Stimulated activated naive CD8-positive, alpha-beta T cell treated with anti-CD3 and anti-CD28 coated beads, Interleukin-15, amount 100 ng/mL, for 72 hours (primary cell): Measurements from ENCODE around the gene CLRN2.

ENCODE experiments used
- ATAC-seq: fragments of 150-1000 bp; cut with Tn5 transposase; 2 replicates; pipeline ENCODE4 v1.10.0; 2021; ENCODE audit warnings: mild to moderate bottlenecking, moderate library complexity
- DNase-seq, 2 donors: peaks; one replicate each; pipeline ENCODE4 v3.0.0; 2021 to 2022
- H3K27ac Mint-ChIP-seq, 2 donors: one replicate each; pipeline ENCODE4 v1.8.0; 2022; ENCODE audit warnings: mild to moderate bottlenecking in 2 of 2, mixed read lengths in 2 of 2, moderate library complexity in 2 of 2
- H3K27me3 Mint-ChIP-seq: one replicate; pipeline ENCODE4 v1.8.0; 2022; ENCODE audit warnings: mixed read lengths
- H3K4me1 Mint-ChIP-seq: one replicate; pipeline ENCODE4 v1.8.0; 2022; ENCODE audit warnings: mild to moderate bottlenecking, mixed read lengths
- H3K4me3 Mint-ChIP-seq, 2 donors: one replicate each; pipeline ENCODE4 v1.8.0; 2022; ENCODE audit warnings: mild to moderate bottlenecking in 2 of 2, mixed read lengths in 2 of 2, moderate library complexity in 1 of 2
- H3K9me3 Mint-ChIP-seq, 2 donors: one replicate each; pipeline ENCODE4 v1.8.0; 2022; ENCODE audit warnings: mixed read lengths in 2 of 2

CLRN2 gene

GRCh38 chr4:17493619-17494018 lies 21.3 kb upstream of the CLRN2 start:
- no peaks in the 10 kb centered on the region for H3K9me3 Mint-ChIP-seq
- DNase-seq (no peak), ATAC-seq (no peak)
- H3K4me1 Mint-ChIP-seq: peaks cover 12% of the 10 kb centered on the region
- H3K27ac Mint-ChIP-seq: peak overlapping the region in 1 of 2 donors; percentile 40
- H3K4me3 Mint-ChIP-seq: no peak overlapping the region
- H3K27me3 Mint-ChIP-seq: no peaks in the 10 kb centered on the region

GRCh38 chr4:17494258-17495190 lies 20.4 kb upstream of the CLRN2 start:
- no peak for DNase-seq
- H3K27ac Mint-ChIP-seq: peak overlapping the region in 1 of 2 donors; percentile 40
- H3K27me3 Mint-ChIP-seq: no peaks in the 10 kb centered on the region
- H3K4me1 Mint-ChIP-seq: peaks cover 12% of the 10 kb centered on the region
- no peak overlapping the region for H3K4me3 Mint-ChIP-seq
- ATAC-seq: no peak
- H3K9me3 Mint-ChIP-seq: no peaks in the 10 kb centered on the region

- Mint-ChIP-seq H3K9me3 (no peaks in the 10 kb centered on the region), H3K4me3 (no peak overlapping the region), H3K27me3 (no peaks in the 10 kb centered on the region), H3K4me1 (peaks cover 36% of the 10 kb centered on the region), H3K27ac (peak overlapping the region in 1 of 2 donors; percentile 19)
- DNase-seq (no peak), ATAC-seq (no peak)
Observed at GRCh38 chr4:17497890-17498523, 17.0 kb upstream of the CLRN2 start.

GRCh38 chr4:17500574-17500973 lies 14.4 kb upstream of the CLRN2 start:
- ATAC-seq: no peak
- peak overlapping the region in 1 of 2 donors; percentile 89 for H3K27ac Mint-ChIP-seq

GRCh38 chr4:17502756-17503155 lies 12.2 kb upstream of the CLRN2 start:
- Mint-ChIP-seq H3K27me3 (no peaks in the 10 kb centered on the region), H3K27ac (no peak overlapping the region), H3K9me3 (no peaks in the 10 kb centered on the region)

More at GRCh38 chr4:17500574-17500973, 14.4 kb upstream of the CLRN2 start:
- Mint-ChIP-seq H3K9me3 (no peaks in the 10 kb centered on the region), H3K4me3 (no peak overlapping the region), H3K27me3 (no peaks in the 10 kb centered on the region), H3K4me1 (peaks cover 26% of the 10 kb centered on the region)
- DNase-seq: no peak

GRCh38 chr4:17504081-17504480 lies 10.9 kb upstream of the CLRN2 start:
- H3K27ac Mint-ChIP-seq: peak overlapping the region in 1 of 2 donors; percentile 17

More at GRCh38 chr4:17502756-17503155, 12.2 kb upstream of the CLRN2 start:
- DNase-seq (no peak), ATAC-seq (no peak)
- Mint-ChIP-seq H3K4me3 (no peak overlapping the region), H3K4me1 (peaks cover 26% of the 10 kb centered on the region)

GRCh38 chr4:17510582-17510981 lies 4.4 kb upstream of the CLRN2 start:
- Mint-ChIP-seq H3K4me3 (peak overlapping the region; percentile 91 to 99), H3K9me3 (no peaks in the 10 kb centered on the region), H3K4me1 (peaks cover 31% of the 10 kb centered on the region), H3K27me3 (no peaks in the 10 kb centered on the region), H3K27ac (no peak overlapping the region)
- DNase-seq (no peak), ATAC-seq (no peak)

More at GRCh38 chr4:17504081-17504480, 10.9 kb upstream of the CLRN2 start:
- ATAC-seq (no peak), DNase-seq (no peak)
- Mint-ChIP-seq H3K4me1 (peaks cover 28% of the 10 kb centered on the region), H3K27me3 (no peaks in the 10 kb centered on the region), H3K9me3 (no peaks in the 10 kb centered on the region), H3K4me3 (no peak overlapping the region)

- H3K9me3 Mint-ChIP-seq: no peaks in the 10 kb centered on the region
- no peaks in the 10 kb centered on the region for H3K27me3 Mint-ChIP-seq
- DNase-seq (no peak), ATAC-seq (no peak)
- peak overlapping the region; percentile 91 to 99 for H3K4me3 Mint-ChIP-seq
- H3K4me1 Mint-ChIP-seq: peaks cover 31% of the 10 kb centered on the region
- peak overlapping the region in 1 of 2 donors; percentile 93 for H3K27ac Mint-ChIP-seq
Observed at GRCh38 chr4:17511051-17511450, 3.9 kb upstream of the CLRN2 start.

GRCh38 chr4:17511509-17511949 lies 3.4 kb upstream of the CLRN2 start:
- ATAC-seq: peak; percentile 83
- no peak for DNase-seq
- peaks cover 31% of the 10 kb centered on the region for H3K4me1 Mint-ChIP-seq
- no peaks in the 10 kb centered on the region for H3K9me3 Mint-ChIP-seq
- H3K4me3 Mint-ChIP-seq: peak overlapping the region; percentile 91 to 99
- H3K27me3 Mint-ChIP-seq: peaks cover 2% of the 10 kb centered on the region
- peak overlapping the region; percentile 93 to 95 for H3K27ac Mint-ChIP-seq

- DNase-seq: peak; percentile 83 to 84
- Mint-ChIP-seq H3K27me3 (peaks cover 8% of the 10 kb centered on the region), H3K27ac (peak within 1 kb of the TSS; percentile 93 to 95), H3K4me3 (peak within 1 kb of the TSS; percentile 91 to 99), H3K4me1 (peaks cover 31% of the 10 kb centered on the region), H3K9me3 (no peaks in the 10 kb centered on the region)
- peak; percentile 92 for ATAC-seq
Observed at GRCh38 chr4:17511950-17512795, 2.8 kb upstream of the CLRN2 start, which contains the start of gene QDPR. QDPR (minus strand) TSS chr4:17512090; CDS start chr4:17512054, 36 bp downstream.

GRCh38 chr4:17512973-17513665 lies 1.8 kb upstream of the CLRN2 start:
- DNase-seq (no peak), ATAC-seq (no peak)
- peak overlapping the region; percentile 9 to 90 for H3K27ac Mint-ChIP-seq
- peaks cover 16% of the 10 kb centered on the region for H3K27me3 Mint-ChIP-seq
- no peaks in the 10 kb centered on the region for H3K9me3 Mint-ChIP-seq
- peak overlapping the region; percentile 91 to 99 for H3K4me3 Mint-ChIP-seq
- H3K4me1 Mint-ChIP-seq: peaks cover 31% of the 10 kb centered on the region

- DNase-seq: no peak
- peaks cover 22% of the 10 kb centered on the region for H3K27me3 Mint-ChIP-seq
- no peak for ATAC-seq
- peak overlapping the region in 1 of 2 donors; percentile 12 for H3K27ac Mint-ChIP-seq
- peaks cover 13% of the 10 kb centered on the region for H3K4me1 Mint-ChIP-seq
- H3K4me3 Mint-ChIP-seq: no peak overlapping the region
- H3K9me3 Mint-ChIP-seq: no peaks in the 10 kb centered on the region
Observed at GRCh38 chr4:17515445-17516407, 761 bp downstream of the CLRN2 start.

GRCh38 chr4:17516980-17517379 lies 2.0 kb downstream of the CLRN2 start:
- H3K27ac Mint-ChIP-seq: no peak overlapping the region
- H3K27me3 Mint-ChIP-seq: peaks cover 29% of the 10 kb centered on the region

GRCh38 chr4:17517664-17518063 lies 2.7 kb downstream of the CLRN2 start:
- no peak for ATAC-seq
- H3K27ac Mint-ChIP-seq: no peak overlapping the region
- DNase-seq: no peak
- H3K4me3 Mint-ChIP-seq: no peak overlapping the region
- H3K27me3 Mint-ChIP-seq: peaks cover 29% of the 10 kb centered on the region
- H3K9me3 Mint-ChIP-seq: no peaks in the 10 kb centered on the region
- H3K4me1 Mint-ChIP-seq: peaks cover 5% of the 10 kb centered on the region

More at GRCh38 chr4:17516980-17517379, 2.0 kb downstream of the CLRN2 start:
- Mint-ChIP-seq H3K9me3 (no peaks in the 10 kb centered on the region), H3K4me3 (no peak overlapping the region), H3K4me1 (peaks cover 9% of the 10 kb centered on the region)
- DNase-seq (no peak), ATAC-seq (no peak)
